Glutamatergic neuron (in vitro differentiated cells): Measurements from ENCODE around the gene MACROD2. TPM values are rescaled to one million over a fixed set of nuclear protein-coding genes. Genes with fewer than 3 reads are reported as not detected.
A peak's percentile ranks its signal among the peaks of the same experiment; 100 is the strongest.

Experiments
- DNase-seq: peaks from one replicate; pipeline ENCODE4 v3.0.0; 2022
- H3K27ac Mint-ChIP-seq: one replicate; pipeline ENCODE4 v1.8.0; 2020; ENCODE audit warnings: mild to moderate bottlenecking, mixed read lengths, inconsistent platforms; ENCODE audit not compliant: unreplicated experiment
- H3K27me3 Mint-ChIP-seq: one replicate; pipeline ENCODE4 v1.8.0; 2020; ENCODE audit warnings: mild to moderate bottlenecking, moderate library complexity, mixed read lengths, inconsistent platforms; ENCODE audit not compliant: unreplicated experiment
- H3K36me3 Mint-ChIP-seq: one replicate; pipeline ENCODE4 v1.8.0; 2020; ENCODE audit warnings: mild to moderate bottlenecking, mixed read lengths, inconsistent platforms; ENCODE audit not compliant: unreplicated experiment
- H3K4me1 Mint-ChIP-seq: one replicate; pipeline ENCODE4 v1.8.0; 2020; ENCODE audit warnings: mild to moderate bottlenecking, low read depth, mixed read lengths, inconsistent platforms; ENCODE audit not compliant: unreplicated experiment
- H3K4me3 Mint-ChIP-seq: one replicate; pipeline ENCODE4 v1.8.0; 2020; ENCODE audit warnings: mild to moderate bottlenecking, mixed read lengths, inconsistent platforms; ENCODE audit not compliant: unreplicated experiment
- H3K9me3 Mint-ChIP-seq: one replicate; pipeline ENCODE4 v1.8.0; 2020; ENCODE audit warnings: mild to moderate bottlenecking, moderate library complexity, mixed read lengths, inconsistent platforms; ENCODE audit not compliant: unreplicated experiment
- total RNA-seq: library from RNA; stranded (reverse); fragmentation: NEBNext Ultra II Directional; extraction: Animal tissue kit (Norgen Biotek cat#: 25700); gene quantifications from one replicate; pipeline ENCODE4 v1.2.1, GENCODE V29; 2021; ENCODE audit not compliant: unreplicated experiment
- TF ChIP-seq, protein P1 (sequence below): fragments of 200-600 bp; sonication (generic); IDR thresholded peaks from one replicate; pipeline ENCODE4 v1.5.0; 2021; ENCODE audit not compliant: partially characterized antibody, unreplicated experiment

MACROD2 gene
- total RNA-seq, 1 donor from 2014 or later: 8.7 TPM

DNA sequence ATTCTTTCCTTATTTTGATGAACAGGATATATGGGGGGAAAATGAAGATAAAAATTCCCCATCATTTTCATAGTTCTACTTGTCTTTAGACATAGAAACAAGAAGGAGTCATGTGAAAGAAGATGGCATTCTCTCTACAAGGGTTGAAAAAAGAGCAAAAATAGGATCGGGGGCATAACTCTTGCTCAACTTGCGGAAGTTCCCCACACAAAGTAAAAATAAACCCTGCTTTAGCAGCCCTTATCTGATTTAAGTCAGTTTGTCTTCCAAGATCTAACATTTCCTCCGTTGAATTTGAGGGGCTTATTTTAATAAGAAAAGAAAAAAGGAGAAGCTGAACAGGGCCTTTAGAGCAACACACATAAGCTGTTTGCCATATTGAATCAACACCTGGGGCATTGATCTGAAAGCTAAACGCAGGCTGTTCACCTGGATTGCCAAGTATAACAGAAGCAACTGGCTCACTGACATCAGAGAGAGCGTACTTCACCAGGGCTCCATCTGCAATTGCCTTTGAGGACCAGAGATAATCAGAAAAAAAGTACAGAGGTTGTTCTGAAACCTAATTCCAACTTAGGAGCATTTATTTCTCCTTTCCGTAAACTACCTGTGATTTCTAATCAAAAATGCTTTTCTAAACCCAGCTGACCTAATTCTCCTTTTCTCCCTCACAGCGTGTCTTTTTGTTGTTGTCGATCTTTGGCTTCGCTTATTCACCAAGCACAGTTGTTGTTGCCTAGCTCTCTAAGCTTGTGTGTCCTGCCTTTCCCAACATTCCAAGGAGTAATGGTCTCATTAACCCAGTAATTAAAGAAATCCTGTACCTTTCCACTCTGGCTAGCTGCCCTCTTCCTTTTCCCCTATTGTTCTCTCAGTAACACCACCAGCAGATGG lies 2010.0 kb downstream of the MACROD2 start:
- Mint-ChIP-seq H3K9me3 (no peaks in the 10 kb centered on the region), H3K36me3 (no peaks in the 10 kb centered on the region), H3K4me3 (no peak overlapping the region), H3K4me1 (peaks cover 23% of the 10 kb centered on the region), H3K27ac (peak overlapping the region; percentile 24), H3K27me3 (no peaks in the 10 kb centered on the region)
- TF ChIP-seq, protein P1, sequence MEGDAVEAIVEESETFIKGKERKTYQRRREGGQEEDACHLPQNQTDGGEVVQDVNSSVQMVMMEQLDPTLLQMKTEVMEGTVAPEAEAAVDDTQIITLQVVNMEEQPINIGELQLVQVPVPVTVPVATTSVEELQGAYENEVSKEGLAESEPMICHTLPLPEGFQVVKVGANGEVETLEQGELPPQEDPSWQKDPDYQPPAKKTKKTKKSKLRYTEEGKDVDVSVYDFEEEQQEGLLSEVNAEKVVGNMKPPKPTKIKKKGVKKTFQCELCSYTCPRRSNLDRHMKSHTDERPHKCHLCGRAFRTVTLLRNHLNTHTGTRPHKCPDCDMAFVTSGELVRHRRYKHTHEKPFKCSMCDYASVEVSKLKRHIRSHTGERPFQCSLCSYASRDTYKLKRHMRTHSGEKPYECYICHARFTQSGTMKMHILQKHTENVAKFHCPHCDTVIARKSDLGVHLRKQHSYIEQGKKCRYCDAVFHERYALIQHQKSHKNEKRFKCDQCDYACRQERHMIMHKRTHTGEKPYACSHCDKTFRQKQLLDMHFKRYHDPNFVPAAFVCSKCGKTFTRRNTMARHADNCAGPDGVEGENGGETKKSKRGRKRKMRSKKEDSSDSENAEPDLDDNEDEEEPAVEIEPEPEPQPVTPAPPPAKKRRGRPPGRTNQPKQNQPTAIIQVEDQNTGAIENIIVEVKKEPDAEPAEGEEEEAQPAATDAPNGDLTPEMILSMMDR: no peak
- DNase-seq: no peak

DNA sequence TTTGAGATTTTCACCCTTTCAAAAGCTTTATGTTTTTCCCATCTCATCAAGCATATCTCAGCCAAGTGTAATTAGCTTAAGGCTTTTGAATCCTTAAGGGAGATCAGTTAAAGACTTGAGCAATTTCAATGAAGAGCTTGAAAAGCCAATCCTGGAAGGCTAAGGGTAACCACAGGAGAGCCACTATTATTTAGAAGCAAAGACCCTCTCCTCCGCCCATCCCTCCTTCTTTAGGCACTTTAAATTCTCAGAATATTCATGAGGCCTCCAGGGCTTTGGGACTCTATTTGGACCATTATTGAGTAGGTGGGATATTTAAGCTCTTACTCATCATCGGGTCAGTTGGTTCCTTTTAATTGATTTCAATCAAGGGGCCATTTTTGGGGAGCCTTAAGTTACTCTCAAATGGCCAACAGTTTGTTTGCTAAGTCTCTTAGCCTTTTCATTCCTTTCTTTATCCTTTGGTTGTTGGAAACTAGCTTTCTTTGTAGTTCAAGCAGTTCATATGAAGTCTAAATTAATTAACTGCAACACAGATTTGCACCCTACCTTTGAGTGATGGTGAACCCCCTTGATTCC lies 2010.7 kb downstream of the MACROD2 start:
- no peak for DNase-seq

DNA sequence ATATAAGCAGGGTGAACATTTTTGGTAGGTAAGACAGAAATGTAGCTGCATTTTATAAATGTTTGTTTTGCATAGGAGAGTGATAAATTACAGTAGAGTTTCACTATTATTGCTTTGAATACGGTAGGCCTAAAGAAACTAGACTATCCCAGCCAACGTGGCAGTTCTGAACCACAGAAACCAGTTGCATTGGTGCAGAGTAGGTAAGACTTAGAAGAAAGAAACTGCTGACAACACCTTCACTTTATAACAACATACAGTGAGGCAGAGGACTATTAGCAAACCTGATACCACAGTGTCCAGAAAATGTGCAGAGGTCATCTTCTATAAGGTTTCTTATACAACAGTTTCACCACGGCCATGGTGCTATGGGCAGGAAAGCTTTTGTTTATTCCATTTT lies 2011.8 kb downstream of the MACROD2 start:
- peaks cover 4% of the 10 kb centered on the region for H3K27me3 Mint-ChIP-seq
- H3K9me3 Mint-ChIP-seq: no peaks in the 10 kb centered on the region
- H3K27ac Mint-ChIP-seq: no peak overlapping the region

More for the DNA sequence above, 2010.7 kb downstream of the MACROD2 start:
- H3K9me3 Mint-ChIP-seq: no peaks in the 10 kb centered on the region
- H3K27me3 Mint-ChIP-seq: peaks cover 2% of the 10 kb centered on the region
- no peak overlapping the region for H3K4me3 Mint-ChIP-seq
- H3K4me1 Mint-ChIP-seq: peaks cover 28% of the 10 kb centered on the region
- TF ChIP-seq, protein P1: no peak
- no peaks in the 10 kb centered on the region for H3K36me3 Mint-ChIP-seq
- H3K27ac Mint-ChIP-seq: peak overlapping the region; percentile 24

DNA sequence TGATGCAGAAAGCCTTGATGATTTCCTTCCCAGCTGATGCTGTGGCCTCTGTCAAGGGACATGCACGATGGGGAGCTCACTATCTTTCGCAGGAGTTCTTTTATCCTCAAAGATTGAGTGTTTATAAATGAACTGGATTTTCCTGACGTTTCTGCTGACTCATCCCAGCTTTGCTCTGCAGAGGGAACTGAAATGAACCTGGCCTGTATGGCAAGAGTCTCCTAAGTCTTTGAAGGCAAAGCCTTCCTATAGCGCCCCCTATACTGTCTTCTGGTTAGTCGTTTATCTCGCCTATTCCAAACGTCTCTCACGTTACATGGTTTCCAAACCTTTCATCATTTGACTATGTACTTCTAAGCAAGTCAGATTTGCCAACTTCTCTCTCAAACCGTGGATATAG lies 2012.6 kb downstream of the MACROD2 start:
- DNase-seq: no peak
- Mint-ChIP-seq H3K27ac (no peak overlapping the region), H3K36me3 (no peaks in the 10 kb centered on the region), H3K4me3 (no peak overlapping the region), H3K27me3 (peaks cover 4% of the 10 kb centered on the region), H3K4me1 (peaks cover 33% of the 10 kb centered on the region), H3K9me3 (no peaks in the 10 kb centered on the region)
- TF ChIP-seq, protein P1: no peak

More for the DNA sequence above, 2011.8 kb downstream of the MACROD2 start:
- TF ChIP-seq, protein P1: no peak
- DNase-seq: no peak
- Mint-ChIP-seq H3K36me3 (no peaks in the 10 kb centered on the region), H3K4me3 (no peak overlapping the region), H3K4me1 (peaks cover 33% of the 10 kb centered on the region)

DNA sequence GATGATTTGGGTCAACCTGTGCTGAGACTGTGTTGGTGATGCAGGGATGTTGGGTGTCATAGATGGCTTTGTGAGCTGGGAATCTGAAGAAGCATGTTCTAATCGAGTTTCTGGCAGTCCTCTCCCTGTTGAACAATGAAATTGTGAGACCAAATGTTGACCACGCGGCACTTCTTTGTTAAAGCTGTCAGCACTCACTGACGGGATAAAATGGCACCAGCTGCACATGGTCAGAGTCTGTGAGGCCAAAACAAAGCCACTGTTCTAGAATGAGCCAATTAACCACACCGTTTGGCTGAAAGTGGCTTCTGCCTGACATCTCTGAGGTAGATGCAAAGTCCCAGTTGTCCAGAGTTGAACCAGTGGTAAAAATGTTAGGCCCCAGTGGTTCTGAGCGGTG lies 2015.7 kb downstream of the MACROD2 start:
- no peaks in the 10 kb centered on the region for H3K9me3 Mint-ChIP-seq
- H3K4me1 Mint-ChIP-seq: peaks cover 26% of the 10 kb centered on the region
- TF ChIP-seq, protein P1: no peak
- no peak for DNase-seq
- peak overlapping the region; percentile 67 for H3K27ac Mint-ChIP-seq
- peaks cover 4% of the 10 kb centered on the region for H3K27me3 Mint-ChIP-seq
- no peaks in the 10 kb centered on the region for H3K36me3 Mint-ChIP-seq
- H3K4me3 Mint-ChIP-seq: no peak overlapping the region
